Loucy (cell line): ENCODE measurements around the gene ITGB5.

Experiments
- EZH2phosphoT487 ChIP-seq: fragments of 200-600 bp; IDR thresholded peaks from 2 replicates; pipeline ENCODE4 v1.6.1; 2018; ENCODE audit warnings: antibody characterized with exemption, mild to moderate bottlenecking, moderate library complexity, borderline replicate concordance
- TF ChIP-seq, protein P1 (sequence below): fragments of 200-600 bp; sonication (generic); conservative IDR thresholded peaks from 2 replicates; pipeline ENCODE4 v1.5.1; 2014; ENCODE audit warnings: mild to moderate bottlenecking, antibody characterized with exemption, low read length

DNA sequence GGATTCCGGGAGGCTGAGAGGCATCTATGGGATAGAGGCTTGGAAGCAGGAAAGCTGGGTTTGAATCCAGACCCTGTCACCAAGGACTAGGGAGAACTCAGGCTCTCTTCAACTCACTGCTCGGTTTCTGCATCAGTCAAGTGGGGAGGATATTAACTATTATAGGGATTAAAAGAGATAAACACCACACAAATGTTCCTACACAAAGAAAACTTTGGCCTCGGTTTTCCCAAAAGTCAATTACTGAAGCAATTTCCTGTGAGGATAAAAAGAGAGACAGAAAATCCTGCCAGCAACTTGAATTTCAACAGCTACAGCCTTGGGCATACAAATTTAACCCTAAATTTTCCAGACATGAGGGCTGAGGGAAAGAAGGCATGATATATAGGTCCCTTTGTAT lies 36.0 kb downstream of the ITGB5 start:
- TF ChIP-seq, protein P1, sequence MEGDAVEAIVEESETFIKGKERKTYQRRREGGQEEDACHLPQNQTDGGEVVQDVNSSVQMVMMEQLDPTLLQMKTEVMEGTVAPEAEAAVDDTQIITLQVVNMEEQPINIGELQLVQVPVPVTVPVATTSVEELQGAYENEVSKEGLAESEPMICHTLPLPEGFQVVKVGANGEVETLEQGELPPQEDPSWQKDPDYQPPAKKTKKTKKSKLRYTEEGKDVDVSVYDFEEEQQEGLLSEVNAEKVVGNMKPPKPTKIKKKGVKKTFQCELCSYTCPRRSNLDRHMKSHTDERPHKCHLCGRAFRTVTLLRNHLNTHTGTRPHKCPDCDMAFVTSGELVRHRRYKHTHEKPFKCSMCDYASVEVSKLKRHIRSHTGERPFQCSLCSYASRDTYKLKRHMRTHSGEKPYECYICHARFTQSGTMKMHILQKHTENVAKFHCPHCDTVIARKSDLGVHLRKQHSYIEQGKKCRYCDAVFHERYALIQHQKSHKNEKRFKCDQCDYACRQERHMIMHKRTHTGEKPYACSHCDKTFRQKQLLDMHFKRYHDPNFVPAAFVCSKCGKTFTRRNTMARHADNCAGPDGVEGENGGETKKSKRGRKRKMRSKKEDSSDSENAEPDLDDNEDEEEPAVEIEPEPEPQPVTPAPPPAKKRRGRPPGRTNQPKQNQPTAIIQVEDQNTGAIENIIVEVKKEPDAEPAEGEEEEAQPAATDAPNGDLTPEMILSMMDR: no peak
- no peak for TF ChIP-seq EZH2phosphoT487
